Astrocyte (in vitro differentiated cells and primary cell): ENCODE data around the gene SLC6A3. TPM values are rescaled to one million over a fixed set of nuclear protein-coding genes. Genes with fewer than 3 reads are reported as not detected.
"Not testable (repeated sequence)": the region's sequence is repeated elsewhere in the genome, so short reads cannot be mapped to it uniquely, and the experiment has no call there.

Experiments used
- DNase-seq: peaks from one replicate; pipeline ENCODE4 v3.0.0-alpha.2; 2010; ENCODE audit warnings: low read depth
- FAIRE-seq: peaks from 2 replicates; lab custom pipeline; 2011; peaks lifted over from hg19 to GRCh38; lab: Jason Lieb, UNC
- H2AFZ ChIP-seq: 2 replicates; pipeline ENCODE4 v1.6.0; 2012; ENCODE audit warnings: low read depth, low read length, inconsistent platforms
- H3K27ac ChIP-seq: 2 replicates; pipeline ENCODE4 v1.5.1; 2011; ENCODE audit warnings: low read depth, low read length, inconsistent platforms
- H3K27me3 ChIP-seq: 2 replicates; pipeline ENCODE4 v1.6.0; 2011; ENCODE audit warnings: low read length, inconsistent platforms; ENCODE audit not compliant: insufficient read depth
- H3K36me3 ChIP-seq: 2 replicates; pipeline ENCODE4 v1.5.1; 2011; ENCODE audit warnings: low read length, inconsistent platforms; ENCODE audit not compliant: insufficient read depth
- H3K4me1 ChIP-seq: 2 replicates; pipeline ENCODE4 v1.5.1; 2011; ENCODE audit warnings: low read length, inconsistent platforms; ENCODE audit not compliant: insufficient read depth
- H3K4me2 ChIP-seq: 2 replicates; pipeline ENCODE4 v1.6.0; 2012; ENCODE audit warnings: low read length, inconsistent platforms
- H3K4me3 ChIP-seq: 2 replicates; pipeline ENCODE4 v1.5.1; 2011; ENCODE audit warnings: low read depth, mild to moderate bottlenecking, low read length, inconsistent platforms; ENCODE audit not compliant: insufficient read depth
- H3K79me2 ChIP-seq: 2 replicates; pipeline ENCODE4 v1.6.0; 2012; ENCODE audit warnings: mild to moderate bottlenecking, low read length, inconsistent platforms; ENCODE audit not compliant: insufficient read depth
- H3K9ac ChIP-seq: 2 replicates; pipeline ENCODE4 v1.6.0; 2012; ENCODE audit warnings: mild to moderate bottlenecking, low read length, inconsistent platforms
- H3K9me3 ChIP-seq: 2 replicates; pipeline ENCODE4 v1.5.1; 2012; ENCODE audit warnings: low read depth, mild to moderate bottlenecking, low read length, inconsistent platforms; ENCODE audit not compliant: insufficient read depth
- H4K20me1 ChIP-seq: 2 replicates; pipeline ENCODE4 v1.6.0; 2012; ENCODE audit warnings: low read length, inconsistent platforms; ENCODE audit not compliant: insufficient read depth
- H3K27ac Mint-ChIP-seq: one replicate; pipeline ENCODE4 v1.8.0; 2021; ENCODE audit warnings: mild to moderate bottlenecking, mixed read lengths; ENCODE audit not compliant: unreplicated experiment
- H3K27me3 Mint-ChIP-seq: one replicate; pipeline ENCODE4 v1.8.0; 2021; ENCODE audit warnings: low read depth, mixed read lengths; ENCODE audit not compliant: unreplicated experiment
- H3K36me3 Mint-ChIP-seq: one replicate; pipeline ENCODE4 v1.8.0; 2021; ENCODE audit warnings: low read depth, mixed read lengths; ENCODE audit not compliant: unreplicated experiment
- H3K4me1 Mint-ChIP-seq: one replicate; pipeline ENCODE4 v1.8.0; 2021; ENCODE audit warnings: low read depth, mixed read lengths; ENCODE audit not compliant: unreplicated experiment
- H3K4me3 Mint-ChIP-seq: one replicate; pipeline ENCODE4 v1.8.0; 2021; ENCODE audit warnings: mild to moderate bottlenecking, moderate library complexity, mixed read lengths; ENCODE audit not compliant: unreplicated experiment
- H3K9me3 Mint-ChIP-seq: one replicate; pipeline ENCODE4 v1.8.0; 2021; ENCODE audit warnings: mild to moderate bottlenecking, mixed read lengths; ENCODE audit not compliant: unreplicated experiment
- CTCF ChIP-seq: IDR thresholded peaks from 2 replicates; pipeline ENCODE4 v1.5.1; 2011; ENCODE audit warnings: low read depth, mild to moderate bottlenecking, inconsistent platforms, low read length, moderate library complexity; ENCODE audit not compliant: insufficient read depth
- EZH2 ChIP-seq: IDR thresholded peaks from 2 replicates; pipeline ENCODE4 v1.6.1; 2012; ENCODE audit warnings: mild to moderate bottlenecking, low read length, inconsistent platforms; ENCODE audit not compliant: insufficient read depth
- total RNA-seq: library from RNA; stranded (reverse); gene quantifications from 2 replicates; pipeline ENCODE4 v1.2.1, GENCODE V29; 2021

SLC6A3 gene
- total RNA-seq, 1 donor from 2014 or later: 0.07 TPM

DNA sequence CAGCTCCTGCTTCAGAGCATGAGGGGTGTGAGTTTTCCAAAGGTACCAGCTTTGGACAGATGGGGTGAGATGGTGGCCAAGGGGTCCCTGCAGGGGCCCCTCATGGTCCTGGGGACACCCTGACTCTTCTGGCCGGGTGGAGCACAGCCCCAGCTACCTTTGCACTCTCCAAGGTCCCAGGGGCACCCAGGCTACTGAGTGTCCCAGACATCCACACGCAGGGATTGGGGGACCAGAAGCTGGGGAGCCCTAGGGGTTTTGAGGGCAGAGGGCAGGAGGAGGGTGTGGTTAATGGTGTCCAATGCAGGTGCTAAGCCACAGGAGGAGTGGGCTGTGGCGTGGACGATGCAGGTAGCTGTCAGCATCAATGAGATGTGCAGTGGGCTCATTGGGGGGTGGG, 84.4 kb downstream of the SLC6A3 start:
- Histone ChIP-seq H3K9ac (no peak overlapping the region), H2AFZ (no peak overlapping the region), H3K79me2 (no peaks in the 10 kb centered on the region), H3K36me3 (no peaks in the 10 kb centered on the region), H3K27me3 (peaks cover 6% of the 10 kb centered on the region), H4K20me1 (no peaks in the 10 kb centered on the region), H3K4me2 (no peak overlapping the region), H3K4me1 (no peaks in the 10 kb centered on the region), H3K27ac (no peak overlapping the region), H3K4me3 (no peak overlapping the region), H3K9me3 (no peaks in the 10 kb centered on the region)
- DNase-seq (no peak), FAIRE-seq (no peak)
- Mint-ChIP-seq H3K4me3 (no peak overlapping the region), H3K27ac (no peak overlapping the region), H3K9me3 (no peaks in the 10 kb centered on the region), H3K27me3 (peaks cover 55% of the 10 kb centered on the region), H3K4me1 (no peaks in the 10 kb centered on the region), H3K36me3 (no peaks in the 10 kb centered on the region)
- no peak for TF ChIP-seq EZH2
- TF ChIP-seq CTCF: no peak

GRCh38 chr5:1360367-1360766, 84.9 kb downstream of the SLC6A3 start:
- not testable (repeated sequence) for H4K20me1 ChIP-seq, H3K4me2 ChIP-seq, H3K4me1 Mint-ChIP-seq, H3K9me3 Mint-ChIP-seq, H3K27ac ChIP-seq, H3K4me3 Mint-ChIP-seq, H3K4me1 ChIP-seq, H3K4me3 ChIP-seq, H3K79me2 ChIP-seq, H2AFZ ChIP-seq, H3K9me3 ChIP-seq, DNase-seq, H3K9ac ChIP-seq, H3K36me3 Mint-ChIP-seq, H3K27ac Mint-ChIP-seq, FAIRE-seq, H3K27me3 ChIP-seq, H3K36me3 ChIP-seq
- H3K27me3 Mint-ChIP-seq: peaks cover 53% of the 10 kb centered on the region

- H3K9me3 Mint-ChIP-seq: no peaks in the 10 kb centered on the region
- TF ChIP-seq CTCF (no peak), EZH2 (no peak)
These were observed 85.5 kb downstream of the SLC6A3 start for GRCh38 chr5:1359713-1360112.

More at GRCh38 chr5:1359713-1360112, 85.5 kb downstream of the SLC6A3 start:
- DNase-seq (no peak), FAIRE-seq (no peak)
- H3K9ac ChIP-seq: no peak overlapping the region
- peaks cover 52% of the 10 kb centered on the region for H3K27me3 Mint-ChIP-seq
- H3K36me3 ChIP-seq: no peaks in the 10 kb centered on the region
- no peaks in the 10 kb centered on the region for H3K79me2 ChIP-seq
- peaks cover 8% of the 10 kb centered on the region for H3K27me3 ChIP-seq
- H4K20me1 ChIP-seq: no peaks in the 10 kb centered on the region
- H2AFZ ChIP-seq: no peak overlapping the region
- no peak overlapping the region for H3K4me2 ChIP-seq
- H3K4me1 ChIP-seq: no peaks in the 10 kb centered on the region
- no peak overlapping the region for H3K4me3 Mint-ChIP-seq
- no peaks in the 10 kb centered on the region for H3K9me3 ChIP-seq
- no peak overlapping the region for H3K27ac Mint-ChIP-seq
- H3K4me1 Mint-ChIP-seq: no peaks in the 10 kb centered on the region
- no peaks in the 10 kb centered on the region for H3K36me3 Mint-ChIP-seq
- H3K4me3 ChIP-seq: no peak overlapping the region
- no peak overlapping the region for H3K27ac ChIP-seq
